ENCODE data around the gene NKX3-2.

NKX3-2 gene

DNA sequence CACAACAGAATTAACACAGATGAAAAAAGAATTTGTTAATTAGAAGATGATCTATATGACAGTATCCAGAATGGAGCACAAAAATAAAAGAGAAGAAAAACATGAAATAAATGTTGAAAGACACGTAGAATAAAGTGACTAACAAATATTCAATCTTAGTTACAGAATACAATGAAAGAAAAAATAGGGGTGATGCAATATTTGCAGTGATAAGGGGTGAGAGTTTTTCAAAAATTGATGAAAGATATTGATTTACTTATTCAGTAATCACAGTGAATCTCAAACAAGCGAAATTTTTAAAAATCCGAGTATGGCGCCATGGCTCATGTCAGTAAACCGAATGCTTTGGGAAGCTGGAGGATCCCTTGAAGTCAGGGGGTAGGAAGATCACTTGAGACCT lies 39.9 kb downstream of the NKX3-2 start:
- DNase-seq (ENCODE audit: low read depth in 2 of 2) = no peak

DNA sequence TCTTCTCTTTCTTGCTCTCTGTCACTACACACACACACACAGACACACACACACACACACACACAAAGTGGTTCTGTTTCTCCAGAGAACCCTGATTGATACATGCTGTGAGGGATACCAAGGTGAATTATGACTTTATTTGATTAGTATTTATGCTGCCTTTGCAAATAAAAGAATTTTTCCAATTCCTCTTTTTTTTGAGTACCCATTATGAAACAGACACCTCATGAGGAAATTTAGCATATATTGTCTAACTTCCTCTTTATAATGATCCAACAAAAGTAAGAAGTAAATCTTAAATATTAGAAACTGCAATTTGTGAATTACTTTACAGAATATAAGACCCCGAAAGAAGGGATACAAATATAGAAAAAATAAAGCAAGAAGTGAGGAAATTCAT lies 45.8 kb downstream of the NKX3-2 start:
- no peak for DNase-seq (ENCODE audit: low read depth in 2 of 2)

GRCh38 chr4:13496605-13497004 lies 47.7 kb downstream of the NKX3-2 start:
- DNase-seq (ENCODE audit: low read depth in 2 of 2) = no peak

DNA sequence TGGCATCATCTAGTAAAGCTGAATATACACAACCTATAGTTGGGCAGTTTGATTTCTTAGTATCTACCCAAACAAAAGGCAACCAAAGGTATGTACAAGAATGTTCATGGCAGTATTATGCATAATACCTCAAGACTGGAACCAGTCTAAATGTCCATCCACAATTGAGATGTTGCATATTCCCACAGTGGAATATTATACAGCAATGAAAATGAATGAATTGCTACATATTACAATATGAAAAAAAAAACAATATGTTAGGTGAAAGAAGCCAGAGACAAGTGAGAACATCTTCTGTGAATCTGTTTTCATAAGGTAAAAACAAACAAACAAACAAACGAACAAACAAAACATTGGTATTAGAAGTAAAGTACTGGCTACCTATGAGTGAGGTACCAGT lies 48.6 kb downstream of the NKX3-2 start:
- DNase-seq (ENCODE audit: low read depth in 2 of 2) = no peak

DNA sequence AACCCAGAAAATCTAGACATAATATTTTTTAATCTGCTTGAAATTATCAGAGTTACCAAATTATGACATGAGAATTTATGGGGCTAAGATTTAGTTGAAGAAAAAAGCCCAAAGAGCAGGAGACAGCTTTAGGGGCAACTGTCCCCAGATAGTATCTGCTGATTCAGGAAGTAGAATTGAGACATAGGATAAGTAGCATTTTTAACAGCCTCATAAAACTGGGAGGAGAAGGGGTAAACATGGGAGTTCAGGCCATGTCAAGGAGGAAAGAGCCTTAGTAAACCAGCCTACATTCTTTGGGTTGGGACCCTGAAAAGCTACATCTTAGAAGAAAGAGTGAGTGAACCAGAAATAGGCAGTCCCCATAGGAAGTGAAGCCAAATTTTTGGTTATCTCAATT lies 50.5 kb downstream of the NKX3-2 start:
- DNase-seq (ENCODE audit: low read depth in 2 of 2) = no peak

DNA sequence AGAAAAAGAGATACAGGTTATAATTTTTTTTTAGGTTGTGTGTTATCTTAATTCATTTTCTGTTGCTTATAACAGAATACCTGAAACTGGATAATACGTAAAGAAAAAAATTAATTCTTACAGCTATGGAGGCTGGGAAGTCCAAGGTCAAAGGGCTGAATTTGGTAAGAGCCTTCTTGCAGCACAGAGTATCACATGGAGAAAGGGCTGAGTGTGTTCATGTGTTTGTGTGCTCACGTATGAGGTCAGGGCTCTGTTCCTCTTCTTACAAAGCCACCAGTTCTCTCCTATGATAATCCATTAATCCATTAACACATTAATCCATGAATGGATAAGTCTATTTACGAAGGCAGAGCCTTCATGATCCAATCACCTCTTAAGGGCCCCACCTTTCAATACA lies 51.6 kb downstream of the NKX3-2 start:
- DNase-seq (ENCODE audit: low read depth in 2 of 2) = no peak

All from activated CD4-positive, alpha-beta T cell treated with anti-CD3 and anti-CD28 coated beads for 24 hours (primary cell).